ENCODE results near the gene NR3C2.

- TF ChIP-seq EZH2phosphoT487 (IDR thresholded peaks at IDR 0.05; ENCODE audit: borderline replicate concordance, low read length) (no peak), CTCF (conservative IDR thresholded peaks at IDR 0.05; ENCODE audit: low read depth, low read length) (no peak)
Observed at GRCh38 chr4:148210661-148211060, 231.6 kb downstream of the NR3C2 start.
